ENCODE measurements around the gene PIP5KL1. TPM values are rescaled to one million over a fixed set of nuclear protein-coding genes. Genes with fewer than 3 reads are reported as not detected.

Gene PIP5KL1
- total RNA-seq, 1 experiment from 2014 or later = 16.8 TPM

DNA sequence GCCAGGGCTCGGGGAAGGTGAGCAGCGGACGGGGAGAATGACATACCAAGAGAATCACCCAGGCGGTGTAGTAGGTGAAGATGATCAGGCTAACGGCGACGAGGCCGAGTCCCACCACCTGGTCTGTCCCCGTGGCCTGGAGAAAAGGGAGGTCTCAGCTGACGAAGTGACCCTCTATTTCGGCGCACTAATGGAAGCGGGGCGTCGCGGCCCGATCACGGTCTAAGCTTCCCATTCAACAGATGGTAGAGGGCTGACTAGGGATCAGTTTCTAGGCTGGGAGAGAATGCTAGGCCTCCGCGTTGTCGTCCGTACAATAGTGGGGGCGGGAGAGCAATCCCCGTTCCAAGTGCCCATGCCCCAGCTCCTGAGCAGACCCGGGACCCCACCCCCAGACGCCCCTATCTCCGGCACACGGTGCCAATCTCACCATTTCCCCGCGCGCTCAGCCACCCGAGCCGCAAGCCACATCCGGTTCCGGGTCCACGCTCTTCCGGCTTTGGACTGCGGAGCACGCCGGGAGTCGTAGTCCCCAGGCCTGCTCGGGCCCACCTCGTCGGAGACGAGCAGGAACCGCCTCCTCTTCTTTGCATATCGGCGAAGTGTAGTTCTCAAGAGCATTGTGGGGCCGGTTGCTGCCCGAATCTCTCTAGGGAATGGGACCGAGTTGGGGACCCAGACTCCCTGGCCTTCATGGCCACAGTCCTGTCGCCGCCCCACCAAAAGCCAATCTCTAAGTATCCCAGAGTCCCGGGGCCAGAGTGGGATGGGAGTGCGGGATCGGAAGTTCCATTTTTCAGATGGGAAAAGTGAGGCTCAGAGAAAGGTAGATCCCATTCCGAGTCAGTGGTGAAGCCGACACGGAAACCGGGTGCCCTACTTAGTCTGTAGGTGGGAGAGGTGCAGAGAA is 7.1 kb upstream of the PIP5KL1 start, which contains the start of gene DPM2 (continued):
- TF ChIP-seq E2F5 (CRISPR knock-in tag; IDR thresholded peaks at IDR 0.05) = 0 out of 2 replicates have a peak, but pooled peaks have one; percentile 25
- TF ChIP-seq PRRX2 (CRISPR knock-in tag; IDR thresholded peaks at IDR 0.05) = peak; percentile 17; the same call in 1 of the 2 replicates
- 0 out of 2 replicates have a peak, but pooled peaks have one; percentile 33 for TF ChIP-seq CREM (CRISPR knock-in tag; IDR thresholded peaks at IDR 0.05)
- no peak for TF ChIP-seq CREB1 (CRISPR knock-in tag; IDR thresholded peaks at IDR 0.05)
- TF ChIP-seq, protein P1, sequence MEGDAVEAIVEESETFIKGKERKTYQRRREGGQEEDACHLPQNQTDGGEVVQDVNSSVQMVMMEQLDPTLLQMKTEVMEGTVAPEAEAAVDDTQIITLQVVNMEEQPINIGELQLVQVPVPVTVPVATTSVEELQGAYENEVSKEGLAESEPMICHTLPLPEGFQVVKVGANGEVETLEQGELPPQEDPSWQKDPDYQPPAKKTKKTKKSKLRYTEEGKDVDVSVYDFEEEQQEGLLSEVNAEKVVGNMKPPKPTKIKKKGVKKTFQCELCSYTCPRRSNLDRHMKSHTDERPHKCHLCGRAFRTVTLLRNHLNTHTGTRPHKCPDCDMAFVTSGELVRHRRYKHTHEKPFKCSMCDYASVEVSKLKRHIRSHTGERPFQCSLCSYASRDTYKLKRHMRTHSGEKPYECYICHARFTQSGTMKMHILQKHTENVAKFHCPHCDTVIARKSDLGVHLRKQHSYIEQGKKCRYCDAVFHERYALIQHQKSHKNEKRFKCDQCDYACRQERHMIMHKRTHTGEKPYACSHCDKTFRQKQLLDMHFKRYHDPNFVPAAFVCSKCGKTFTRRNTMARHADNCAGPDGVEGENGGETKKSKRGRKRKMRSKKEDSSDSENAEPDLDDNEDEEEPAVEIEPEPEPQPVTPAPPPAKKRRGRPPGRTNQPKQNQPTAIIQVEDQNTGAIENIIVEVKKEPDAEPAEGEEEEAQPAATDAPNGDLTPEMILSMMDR (IDR thresholded peaks at IDR 0.05) = no peak
- no peak for TF ChIP-seq ATF1 (CRISPR knock-in tag; IDR thresholded peaks at IDR 0.05)
- peak; percentile 79 for TF ChIP-seq GABPB1 (CRISPR knock-in tag; IDR thresholded peaks at IDR 0.05)
- TF ChIP-seq PRDM15 (CRISPR knock-in tag; IDR thresholded peaks at IDR 0.05) = no peak
- no peak for TF ChIP-seq MXD4 (CRISPR knock-in tag; IDR thresholded peaks at IDR 0.05; ENCODE audit: borderline replicate concordance)
- TF ChIP-seq ARID4B (CRISPR knock-in tag; IDR thresholded peaks at IDR 0.05; ENCODE audit: borderline replicate concordance) = 0 out of 2 replicates have a peak, but pooled peaks have one; percentile 70
- TF ChIP-seq TEAD1 (CRISPR knock-in tag; IDR thresholded peaks at IDR 0.05) = 0 out of 2 replicates have a peak, but pooled peaks have one; percentile 20

DNA sequence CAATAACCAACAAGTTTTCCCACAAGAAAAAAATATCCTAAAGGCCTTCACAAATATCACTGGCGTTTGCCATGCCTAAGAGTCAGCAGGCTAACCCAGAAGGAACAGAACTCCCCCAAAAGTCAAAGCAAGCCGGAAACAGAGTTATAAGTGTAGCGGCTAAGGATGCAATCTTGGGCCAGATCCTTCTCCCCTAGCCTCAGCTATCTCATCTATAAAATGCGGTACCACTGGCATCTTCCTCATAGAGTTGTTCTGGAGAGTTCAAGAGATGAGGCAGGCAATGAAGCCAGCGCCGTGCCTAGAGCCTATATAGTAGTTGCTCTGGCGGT is 6.4 kb upstream of the PIP5KL1 start:
- Mint-ChIP-seq H3K27me3 (ENCODE audit: low read depth) (no peaks in the 10 kb centered on the region), H3K27ac (peak overlapping the region; percentile 6), H3K9me3 (no peaks in the 10 kb centered on the region), H3K4me1 (peaks cover 24% of the 10 kb centered on the region), H3K4me3 (peak overlapping the region; percentile 90), H3K36me3 (peaks cover 3% of the 10 kb centered on the region; the same call in 1 of the 2 replicates)
- ATAC-seq = no peak
- no peak for DNase-seq (ENCODE audit: low spot score)
- no peak for TF ChIP-seq NR3C1 (CRISPR knock-in tag; conservative IDR thresholded peaks at IDR 0.05; ENCODE audit: low read depth)
- TF ChIP-seq CBFB (CRISPR knock-in tag; IDR thresholded peaks at IDR 0.05; ENCODE audit: low read depth) = no peak
- no peak for TF ChIP-seq ZNF396 (CRISPR knock-in tag; IDR thresholded peaks at IDR 0.05; ENCODE audit: borderline replicate concordance)
- no peak for TF ChIP-seq OVOL2 (CRISPR knock-in tag; IDR thresholded peaks at IDR 0.05; ENCODE audit: borderline replicate concordance)
- no peak for TF ChIP-seq EMX1 (CRISPR knock-in tag; IDR thresholded peaks at IDR 0.05)
- TF ChIP-seq ZNF425 (CRISPR knock-in tag; conservative IDR thresholded peaks at IDR 0.05) = no peak
- no peak for TF ChIP-seq ATF6 (CRISPR knock-in tag; IDR thresholded peaks at IDR 0.05)
- ChIA-PET CTCF (interaction anchor here (0.9 to 2.0 kb wide), 4 partner anchors 16 to 181 kb away, joined by 3 to 5 read pairs (median 4); no protein-coding TSS in a partner anchor), POLR2A (interaction anchor here (0.6 to 0.8 kb wide), 2 partner anchors 222 to 808 kb away, joined by 4 to 9 read pairs; no protein-coding TSS in a partner anchor)
